ENCODE data around the gene DYNLT4.

DNA sequence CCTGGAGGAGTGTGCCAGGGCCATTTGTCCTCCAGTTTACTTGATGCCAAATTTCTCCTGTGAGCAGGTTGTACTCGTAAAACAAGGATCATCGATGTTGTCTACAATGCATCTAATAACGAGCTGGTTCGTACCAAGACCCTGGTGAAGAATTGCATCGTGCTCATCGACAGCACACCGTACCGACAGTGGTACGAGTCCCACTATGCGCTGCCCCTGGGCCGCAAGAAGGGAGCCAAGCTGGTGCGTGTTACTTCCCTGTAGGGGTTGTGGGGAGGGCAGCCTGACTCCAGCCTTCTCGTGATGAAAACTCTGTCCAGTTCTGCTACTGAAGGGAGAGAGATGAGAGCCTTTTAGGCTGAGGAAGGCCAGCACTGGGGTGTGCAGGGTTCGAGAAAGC is 29.6 kb downstream of the DYNLT4 start:
- TF ChIP-seq POLR2A (IDR thresholded peaks at IDR 0.05) = no peak
- TF ChIP-seq, protein P1, sequence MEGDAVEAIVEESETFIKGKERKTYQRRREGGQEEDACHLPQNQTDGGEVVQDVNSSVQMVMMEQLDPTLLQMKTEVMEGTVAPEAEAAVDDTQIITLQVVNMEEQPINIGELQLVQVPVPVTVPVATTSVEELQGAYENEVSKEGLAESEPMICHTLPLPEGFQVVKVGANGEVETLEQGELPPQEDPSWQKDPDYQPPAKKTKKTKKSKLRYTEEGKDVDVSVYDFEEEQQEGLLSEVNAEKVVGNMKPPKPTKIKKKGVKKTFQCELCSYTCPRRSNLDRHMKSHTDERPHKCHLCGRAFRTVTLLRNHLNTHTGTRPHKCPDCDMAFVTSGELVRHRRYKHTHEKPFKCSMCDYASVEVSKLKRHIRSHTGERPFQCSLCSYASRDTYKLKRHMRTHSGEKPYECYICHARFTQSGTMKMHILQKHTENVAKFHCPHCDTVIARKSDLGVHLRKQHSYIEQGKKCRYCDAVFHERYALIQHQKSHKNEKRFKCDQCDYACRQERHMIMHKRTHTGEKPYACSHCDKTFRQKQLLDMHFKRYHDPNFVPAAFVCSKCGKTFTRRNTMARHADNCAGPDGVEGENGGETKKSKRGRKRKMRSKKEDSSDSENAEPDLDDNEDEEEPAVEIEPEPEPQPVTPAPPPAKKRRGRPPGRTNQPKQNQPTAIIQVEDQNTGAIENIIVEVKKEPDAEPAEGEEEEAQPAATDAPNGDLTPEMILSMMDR (IDR thresholded peaks at IDR 0.05) = no peak
